Mesendoderm (in vitro differentiated cells): ENCODE results near the gene SIRPA. TPM values are rescaled to one million over a fixed set of nuclear protein-coding genes. Genes with fewer than 3 reads are reported as not detected.
A peak's percentile ranks its signal among the peaks of the same experiment; 100 is the strongest.

Source experiments
- DNase-seq: peaks from one replicate; pipeline ENCODE4 v3.0.0; 2013
- H2AK5ac ChIP-seq: 2 replicates; pipeline ENCODE4 v1.6.1; 2013; ENCODE audit warnings: low read length, inconsistent platforms
- H2BK120ac ChIP-seq: 2 replicates; pipeline ENCODE4 v1.6.1; 2013; ENCODE audit warnings: low read depth, mild to moderate bottlenecking, low read length, moderate library complexity, mixed read lengths
- H2BK15ac ChIP-seq: replicated peaks from 2 replicates; pipeline ENCODE4 v1.6.1; 2013; ENCODE audit warnings: low read depth, mild to moderate bottlenecking, moderate library complexity
- H2BK5ac ChIP-seq: 2 replicates; pipeline ENCODE4 v1.6.1; 2013; ENCODE audit warnings: low read length, inconsistent platforms
- H3K18ac ChIP-seq: 2 replicates; pipeline ENCODE4 v1.6.1; 2013; ENCODE audit warnings: mild to moderate bottlenecking, low read length, mixed read lengths
- H3K23ac ChIP-seq: one replicate; pipeline ENCODE4 v1.6.1; 2013; ENCODE audit warnings: low read length
- H3K27ac ChIP-seq: 2 replicates; pipeline ENCODE4 v1.5.1; 2013; ENCODE audit warnings: low read depth, mild to moderate bottlenecking, inconsistent platforms, low read length, moderate library complexity
- H3K27me3 ChIP-seq: 2 replicates; pipeline ENCODE4 v1.6.1; 2013; ENCODE audit warnings: low read length, control low read depth, mild to moderate bottlenecking, inconsistent platforms; ENCODE audit not compliant: insufficient read depth, poor library complexity
- H3K36me3 ChIP-seq: 2 replicates; pipeline ENCODE4 v1.6.1; 2013; ENCODE audit warnings: low read length, inconsistent platforms; ENCODE audit not compliant: control insufficient read depth, insufficient read depth
- H3K4ac ChIP-seq: one replicate; pipeline ENCODE4 v1.6.1; 2013; ENCODE audit warnings: low read depth, mild to moderate bottlenecking, low read length, moderate library complexity
- H3K4me1 ChIP-seq: 2 replicates; pipeline ENCODE4 v1.6.1; 2013; ENCODE audit warnings: low read depth, low read length, inconsistent platforms; ENCODE audit not compliant: control insufficient read depth
- H3K4me2 ChIP-seq: 2 replicates; pipeline ENCODE4 v1.6.1; 2013; ENCODE audit warnings: low read length
- H3K4me3 ChIP-seq: 2 replicates; pipeline ENCODE4 v1.5.1; 2013; ENCODE audit warnings: mild to moderate bottlenecking, low read length
- H3K56ac ChIP-seq: one replicate; pipeline ENCODE4 v1.6.1; 2013; ENCODE audit warnings: low read length
- H3K79me1 ChIP-seq: 2 replicates; pipeline ENCODE4 v1.6.1; 2013; ENCODE audit warnings: low read length, inconsistent platforms
- H3K79me2 ChIP-seq: 2 replicates; pipeline ENCODE4 v1.6.1; 2013; ENCODE audit warnings: mild to moderate bottlenecking, low read length; ENCODE audit not compliant: control insufficient read depth, insufficient read depth
- H3K9ac ChIP-seq: 2 replicates; pipeline ENCODE4 v1.6.1; 2013; ENCODE audit warnings: low read length, inconsistent platforms
- H4K5ac ChIP-seq: one replicate; pipeline ENCODE4 v1.6.1; 2013; ENCODE audit warnings: low read length
- H4K8ac ChIP-seq: one replicate; pipeline ENCODE4 v1.6.1; 2013; ENCODE audit warnings: low read depth, mild to moderate bottlenecking, control low read depth, low read length, moderate library complexity
- WGBS: extraction: QIAGEN DNeasy Blood & Tissue Kit; methylation state at CpG from one replicate; pipeline ENCODE4 v1.1.7; 2013; ENCODE audit warnings: low lambda C conversion rate, missing lambda C conversion rate; ENCODE audit not compliant: insufficient coverage; ENCODE audit errors: extremely low coverage; 5-methylcytosine and 5-hydroxymethylcytosine counted together
- polyA plus RNA-seq, 2 experiments: library from polyadenylated mRNA; stranded (reverse); fragments of 200-250 nt; gene quantifications; one replicate each; pipeline ENCODE4 v1.2.3, GENCODE V29; 2013

The SIRPA gene
- 3.3 TPM for polyA plus RNA-seq (2013, experiment 1 of 2)
- 3.5 TPM for polyA plus RNA-seq (2013, experiment 2 of 2)

GRCh38 chr20:1894951-1895673 lies at the start of gene SIRPA:
Gene SIRPA (plus strand): TSS chr20:1895407. CDS start chr20:1895448, 41 bp downstream.
- Histone ChIP-seq H3K18ac (peak within 1 kb of the TSS; percentile 89), H4K5ac (no peak within 1 kb of the TSS), H3K79me1 (no peaks in the 10 kb centered on the region), H3K56ac (peak within 1 kb of the TSS; percentile 87), H3K4me2 (peak within 1 kb of the TSS; percentile 73), H3K36me3 (no peaks in the 10 kb centered on the region), H3K27me3 (no peaks in the 10 kb centered on the region), H3K4me3 (peak within 1 kb of the TSS; percentile 52), H3K4ac (peak within 1 kb of the TSS; percentile 48), H3K9ac (peak within 1 kb of the TSS; percentile 70), H3K79me2 (no peaks in the 10 kb centered on the region), H2BK5ac (no peak within 1 kb of the TSS), H2AK5ac (no peak within 1 kb of the TSS), H4K8ac (no peak within 1 kb of the TSS), H3K27ac (peak within 1 kb of the TSS; percentile 49), H3K23ac (no peak within 1 kb of the TSS), H2BK120ac (peak within 1 kb of the TSS; percentile 75), H2BK15ac (no peak within 1 kb of the TSS), H3K4me1 (no peaks in the 10 kb centered on the region)
- peak; percentile 61 for DNase-seq
- WGBS = no CpG with 5 or more reads among the region's 74 CpGs

GRCh38 chr20:1845701-1846100 lies 49.5 kb upstream of the SIRPA start:
- Histone ChIP-seq H2BK15ac (no peak overlapping the region), H4K8ac (no peak overlapping the region), H2BK5ac (no peak overlapping the region), H3K36me3 (no peaks in the 10 kb centered on the region), H4K5ac (no peak overlapping the region), H3K23ac (no peak overlapping the region), H3K4ac (no peak overlapping the region), H2BK120ac (no peak overlapping the region), H3K18ac (no peak overlapping the region), H3K27ac (no peak overlapping the region), H2AK5ac (no peak overlapping the region), H3K27me3 (no peaks in the 10 kb centered on the region), H3K79me2 (no peaks in the 10 kb centered on the region), H3K4me1 (peaks cover 5% of the 10 kb centered on the region), H3K4me3 (no peak overlapping the region), H3K4me2 (no peak overlapping the region), H3K56ac (no peak overlapping the region), H3K9ac (no peak overlapping the region), H3K79me1 (no peaks in the 10 kb centered on the region)
- WGBS = no CpG with 5 or more reads among the region's 7 CpGs
- DNase-seq = no peak

DNA sequence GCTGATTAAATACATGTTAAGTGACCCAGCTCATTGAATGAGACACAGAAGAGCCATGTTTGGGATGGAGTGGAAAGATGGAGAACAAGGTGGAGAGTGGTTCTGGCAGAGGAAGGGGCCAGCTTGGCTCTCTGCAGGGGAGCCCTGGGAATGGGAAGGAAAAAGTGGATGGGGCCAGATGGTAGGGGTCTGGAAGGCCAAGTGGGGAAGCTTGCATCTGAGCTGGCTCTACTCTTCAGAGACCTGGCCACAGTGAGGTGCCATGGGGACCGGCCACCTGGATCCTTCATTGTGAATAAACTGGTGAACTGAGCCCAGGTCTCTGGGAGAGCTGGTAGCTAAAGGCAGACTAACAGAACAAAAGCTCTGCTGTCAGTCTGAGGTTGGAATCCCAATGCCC lies 48.9 kb upstream of the SIRPA start:
- H2BK120ac ChIP-seq = no peak overlapping the region
- H3K23ac ChIP-seq = no peak overlapping the region
- H3K18ac ChIP-seq = no peak overlapping the region
- H3K9ac ChIP-seq = no peak overlapping the region
- peaks cover 4% of the 10 kb centered on the region for H3K4me1 ChIP-seq
- no peak overlapping the region for H2BK15ac ChIP-seq
- no peaks in the 10 kb centered on the region for H3K36me3 ChIP-seq
- H3K4ac ChIP-seq = no peak overlapping the region
- no peaks in the 10 kb centered on the region for H3K79me1 ChIP-seq
- H3K27ac ChIP-seq = no peak overlapping the region
- no peaks in the 10 kb centered on the region for H3K27me3 ChIP-seq
- H2AK5ac ChIP-seq = no peak overlapping the region
- H3K56ac ChIP-seq = no peak overlapping the region
- H4K5ac ChIP-seq = no peak overlapping the region
- H2BK5ac ChIP-seq = no peak overlapping the region
- no peak overlapping the region for H3K4me3 ChIP-seq
- H3K4me2 ChIP-seq = no peak overlapping the region
- no peaks in the 10 kb centered on the region for H3K79me2 ChIP-seq
- no peak for DNase-seq
- no CpG with 5 or more reads among the region's 1 CpG for WGBS
- H4K8ac ChIP-seq = no peak overlapping the region

GRCh38 chr20:1846876-1847275 lies 48.3 kb upstream of the SIRPA start:
- Histone ChIP-seq H3K4me1 (no peaks in the 10 kb centered on the region), H4K5ac (no peak overlapping the region), H3K18ac (no peak overlapping the region), H2BK120ac (no peak overlapping the region), H3K36me3 (no peaks in the 10 kb centered on the region), H3K9ac (no peak overlapping the region), H3K56ac (no peak overlapping the region), H2BK5ac (no peak overlapping the region), H3K4ac (no peak overlapping the region), H2BK15ac (no peak overlapping the region), H3K4me2 (no peak overlapping the region), H3K4me3 (no peak overlapping the region), H3K27ac (no peak overlapping the region), H3K79me1 (no peaks in the 10 kb centered on the region), H2AK5ac (no peak overlapping the region), H3K27me3 (no peaks in the 10 kb centered on the region), H3K79me2 (no peaks in the 10 kb centered on the region), H3K23ac (no peak overlapping the region), H4K8ac (no peak overlapping the region)
- no peak for DNase-seq
- no CpG with 5 or more reads among the region's 1 CpG for WGBS

- H3K4me1 ChIP-seq = no peaks in the 10 kb centered on the region
These were observed 47.4 kb upstream of the SIRPA start for GRCh38 chr20:1847780-1848179.

DNA sequence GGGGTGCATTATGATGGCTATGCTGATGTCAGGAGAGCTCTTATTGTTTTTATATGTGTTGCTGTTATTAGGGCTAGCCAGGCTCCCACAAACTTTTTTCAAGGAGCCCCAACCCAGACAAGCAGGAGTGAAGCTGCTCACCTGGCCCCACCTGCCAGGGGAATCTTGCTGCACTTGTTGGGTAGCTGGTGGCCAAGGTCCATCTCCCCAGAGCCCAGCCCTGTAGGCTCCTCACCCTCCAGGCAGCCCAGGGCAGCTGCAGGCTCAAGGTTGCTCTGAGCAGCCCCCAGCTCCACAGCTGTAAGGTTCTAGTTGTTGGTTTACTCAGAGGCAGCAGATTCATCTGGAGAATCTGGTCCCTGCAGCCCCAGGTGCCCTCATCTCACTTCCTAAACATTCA lies 46.8 kb upstream of the SIRPA start:
- no peak overlapping the region for H2BK120ac ChIP-seq
- H3K79me1 ChIP-seq = no peaks in the 10 kb centered on the region
- H3K4ac ChIP-seq = no peak overlapping the region
- H2BK5ac ChIP-seq = no peak overlapping the region
- H3K56ac ChIP-seq = no peak overlapping the region
- no peak overlapping the region for H4K8ac ChIP-seq
- H3K27me3 ChIP-seq = no peaks in the 10 kb centered on the region
- no peaks in the 10 kb centered on the region for H3K4me1 ChIP-seq
- H2BK15ac ChIP-seq = no peak overlapping the region
- H3K18ac ChIP-seq = no peak overlapping the region
- H3K27ac ChIP-seq = no peak overlapping the region
- H3K9ac ChIP-seq = no peak overlapping the region
- H3K4me2 ChIP-seq = no peak overlapping the region
- no peak overlapping the region for H3K4me3 ChIP-seq
- no peak overlapping the region for H4K5ac ChIP-seq
- no peak overlapping the region for H2AK5ac ChIP-seq
- H3K79me2 ChIP-seq = no peaks in the 10 kb centered on the region
- H3K36me3 ChIP-seq = no peaks in the 10 kb centered on the region
- H3K23ac ChIP-seq = no peak overlapping the region
- DNase-seq = no peak

More at GRCh38 chr20:1847780-1848179, 47.4 kb upstream of the SIRPA start:
- Histone ChIP-seq H3K4ac (no peak overlapping the region), H4K8ac (no peak overlapping the region), H3K56ac (no peak overlapping the region), H3K27me3 (no peaks in the 10 kb centered on the region), H2BK120ac (no peak overlapping the region), H2BK5ac (no peak overlapping the region), H3K79me2 (no peaks in the 10 kb centered on the region), H3K23ac (no peak overlapping the region), H3K9ac (no peak overlapping the region), H3K18ac (no peak overlapping the region), H2BK15ac (no peak overlapping the region), H3K27ac (no peak overlapping the region), H2AK5ac (no peak overlapping the region), H3K4me2 (no peak overlapping the region), H3K4me3 (no peak overlapping the region), H3K36me3 (no peaks in the 10 kb centered on the region), H4K5ac (no peak overlapping the region), H3K79me1 (no peaks in the 10 kb centered on the region)
- WGBS = no CpG with 5 or more reads among the region's 2 CpGs
- DNase-seq = no peak
